Psoas muscle (tissue), 8 donors: Measurements from ENCODE around the gene KCNE2. TPM values are rescaled to one million over a fixed set of nuclear protein-coding genes. Genes with fewer than 3 reads are reported as not detected.

Experiments
- ATAC-seq, 4 donors: fragments of 200-7000 bp; cut with Tn5 transposase; one replicate each; pipeline ENCODE4 v1.9.1; 2020; ENCODE audit warnings: moderate library complexity in 3 of 4, mild to moderate bottlenecking in 2 of 4
- DNase-seq, 2 donors: peaks; one replicate each; pipeline ENCODE4 v3.0.0-alpha.2; 2020
- H3K27ac ChIP-seq: fragments of 200-600 bp; one replicate; pipeline ENCODE4 v1.8.0; 2022
- H3K27me3 ChIP-seq, 3 donors: fragments of 200-600 bp in 1 of 3; one replicate each; pipeline versions ENCODE4 v1.6.1 to v1.8.0; 2013 to 2022; ENCODE audit warnings: low read length in 2 of 3, mild to moderate bottlenecking in 2 of 3, moderate library complexity in 1 of 3; ENCODE audit not compliant: insufficient read depth in 3 of 3
- H3K36me3 ChIP-seq, 2 donors: fragments of 200-600 bp in 1 of 2; one replicate each; pipeline versions ENCODE4 v1.6.1 to v1.8.0; 2013 to 2022; ENCODE audit warnings: low read depth in 1 of 2, mild to moderate bottlenecking in 1 of 2, moderate library complexity in 1 of 2; ENCODE audit not compliant: insufficient read depth in 1 of 2
- H3K4me1 ChIP-seq: fragments of 200-600 bp; one replicate; pipeline ENCODE4 v1.8.0; 2022
- H3K4me3 ChIP-seq: fragments of 200-600 bp; one replicate; pipeline ENCODE4 v1.8.0; 2022; ENCODE audit warnings: mild to moderate bottlenecking
- H3K9me3 ChIP-seq: fragments of 200-600 bp; one replicate; pipeline ENCODE4 v1.8.0; 2022
- WGBS, 3 donors: extraction: QIAGEN DNeasy Blood & Tissue Kit; methylation state at CpG; one replicate each; pipeline versions ENCODE4 v1.1.6 to v1.1.7; 2013; 5-methylcytosine and 5-hydroxymethylcytosine counted together
- intact Hi-C, 2 donors: fragments of 100-400 bp; cut with DNase I; formaldehyde crosslinking; loops; one replicate each; pipeline versions ENCODE4 v1.11.0 to v1.14.2; 2022
- polyA plus RNA-seq, 3 donors: library from polyadenylated mRNA; stranded (reverse); fragments of 200-250 nt; gene quantifications; one replicate each; pipeline ENCODE4 v1.2.3, GENCODE V29; 2013
- total RNA-seq, 4 donors: library from RNA; stranded (reverse); fragmentation: NEBNext Ultra II Directional in 2 of 4; extraction: Animal tissue kit (Norgen Biotek cat#: 25700) in 2 of 4; gene quantifications; one replicate each; pipeline versions ENCODE4 v1.2.1 to v1.2.4, GENCODE V29; 2021 to 2023
- TF ChIP-seq, protein P1 (sequence below): fragments of 200-600 bp; IDR thresholded peaks from one replicate; pipeline ENCODE4 v1.8.0; 2022; ENCODE audit warnings: antibody characterized with exemption
- donor health status: healthy with polysubstance abuse.
- donor health status: DM: no; HTN: no; CAD: no; lungs with moderate emphysema.
- donor health status: Bipolar disorder and iron deficiency.
- donor health status: healthy.
- donor health status: DM: yes; HTN: yes; CAD: no.
- donor health status: DM: no; HTN: no; CAD: no.
- donor health status: DM: no; HTN: no; CAD: no.
- donor health status: DM: yes; HTN: yes; CAD: no.

KCNE2 gene
- total and polyA plus RNA-seq, 7 donors, result 0.12 to 0.95 (median 0.41) TPM; not detected in 1

DNA sequence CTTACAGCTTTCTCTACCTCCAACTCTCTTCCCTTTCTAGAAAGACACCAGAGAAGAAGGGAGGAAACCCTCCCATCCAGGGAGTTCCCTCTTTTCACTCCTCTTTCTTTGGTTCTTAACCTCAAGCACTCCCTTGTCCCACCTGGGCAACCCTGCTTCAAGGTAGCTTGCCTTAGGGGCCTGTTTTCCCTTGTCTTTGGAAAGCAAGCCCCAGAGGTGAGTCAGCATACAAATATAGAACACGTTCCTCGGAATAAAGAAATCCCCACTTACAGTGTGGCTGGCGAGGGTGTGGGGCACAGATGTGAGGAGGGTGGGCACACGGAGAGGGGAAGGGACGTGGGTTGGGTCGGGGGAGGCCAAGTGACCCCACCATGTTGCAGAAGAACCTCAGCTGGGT lies 26.1 kb upstream of the KCNE2 start:
- Histone ChIP-seq H3K36me3 (no peaks in the 10 kb centered on the region), H3K4me3 (no peak overlapping the region), H3K4me1 (peaks cover 8% of the 10 kb centered on the region), H3K27ac (no peak overlapping the region), H3K27me3 (no peaks in the 10 kb centered on the region), H3K9me3 (no peaks in the 10 kb centered on the region)
- peak; percentile 71 to 83 (median 82) for ATAC-seq
- TF ChIP-seq, protein P1, sequence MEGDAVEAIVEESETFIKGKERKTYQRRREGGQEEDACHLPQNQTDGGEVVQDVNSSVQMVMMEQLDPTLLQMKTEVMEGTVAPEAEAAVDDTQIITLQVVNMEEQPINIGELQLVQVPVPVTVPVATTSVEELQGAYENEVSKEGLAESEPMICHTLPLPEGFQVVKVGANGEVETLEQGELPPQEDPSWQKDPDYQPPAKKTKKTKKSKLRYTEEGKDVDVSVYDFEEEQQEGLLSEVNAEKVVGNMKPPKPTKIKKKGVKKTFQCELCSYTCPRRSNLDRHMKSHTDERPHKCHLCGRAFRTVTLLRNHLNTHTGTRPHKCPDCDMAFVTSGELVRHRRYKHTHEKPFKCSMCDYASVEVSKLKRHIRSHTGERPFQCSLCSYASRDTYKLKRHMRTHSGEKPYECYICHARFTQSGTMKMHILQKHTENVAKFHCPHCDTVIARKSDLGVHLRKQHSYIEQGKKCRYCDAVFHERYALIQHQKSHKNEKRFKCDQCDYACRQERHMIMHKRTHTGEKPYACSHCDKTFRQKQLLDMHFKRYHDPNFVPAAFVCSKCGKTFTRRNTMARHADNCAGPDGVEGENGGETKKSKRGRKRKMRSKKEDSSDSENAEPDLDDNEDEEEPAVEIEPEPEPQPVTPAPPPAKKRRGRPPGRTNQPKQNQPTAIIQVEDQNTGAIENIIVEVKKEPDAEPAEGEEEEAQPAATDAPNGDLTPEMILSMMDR, result no peak
- intact Hi-C loops, result no loop called here
- 47 to 54% (median 53%) methylated on average over 6 of the region's 6 CpGs for WGBS, 3 donors
- DNase-seq, result no peak

DNA sequence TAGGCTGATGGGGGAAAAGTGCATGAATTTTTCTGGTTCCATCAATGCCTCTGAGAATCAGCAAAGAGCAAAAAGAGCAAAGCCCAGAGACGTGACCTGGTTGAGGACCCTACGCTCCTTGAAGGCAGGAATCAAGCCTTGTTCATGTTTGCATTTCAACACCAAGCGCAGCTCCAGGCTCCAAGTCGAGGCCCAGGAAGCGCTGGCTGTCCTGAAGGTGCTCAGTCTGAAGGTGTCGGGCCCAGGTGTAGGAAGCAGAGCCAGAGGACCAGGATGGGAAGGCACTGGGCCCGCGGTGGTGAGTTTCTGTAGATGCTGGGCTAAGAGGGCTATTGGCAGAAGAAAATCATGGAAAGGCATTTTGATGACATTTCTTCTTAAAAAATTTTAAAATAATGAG lies 25.6 kb upstream of the KCNE2 start:
- ATAC-seq, result no peak
- Histone ChIP-seq H3K27me3 (no peaks in the 10 kb centered on the region), H3K4me3 (no peak overlapping the region), H3K36me3 (no peaks in the 10 kb centered on the region), H3K27ac (no peak overlapping the region), H3K9me3 (no peaks in the 10 kb centered on the region), H3K4me1 (peaks cover 8% of the 10 kb centered on the region)
- TF ChIP-seq, protein P1, result no peak
- intact Hi-C loops, result no loop called here
- 95% methylated on average over 8 of the region's 8 CpGs for WGBS, 3 donors
- no peak for DNase-seq

DNA sequence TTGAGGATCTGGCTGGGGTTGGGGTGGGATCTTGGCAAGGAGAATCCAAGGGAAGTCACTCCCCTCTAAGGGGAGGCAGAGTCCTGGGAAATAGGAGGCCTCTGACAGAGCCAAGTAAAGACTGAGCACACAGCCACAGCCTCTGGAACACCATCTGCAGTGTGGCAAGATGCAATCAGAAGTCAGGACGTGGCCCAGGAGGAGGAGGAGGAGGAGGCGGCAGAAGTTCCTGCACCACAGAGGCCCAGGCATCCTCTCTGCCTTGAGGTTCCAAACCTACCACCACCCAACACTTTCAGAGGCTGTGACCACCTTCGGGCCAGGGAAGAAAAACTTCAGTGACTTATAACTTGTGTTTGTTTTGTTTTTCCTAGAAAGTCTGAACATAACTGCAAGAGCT lies 23.7 kb upstream of the KCNE2 start:
- intact Hi-C loops, result loop anchor here in 1 of 2 donors (5.0 kb wide), 1 partner anchor 403 kb away; no protein-coding TSS in a partner anchor
- Histone ChIP-seq H3K27me3 (no peaks in the 10 kb centered on the region), H3K4me1 (peaks cover 8% of the 10 kb centered on the region), H3K4me3 (no peak overlapping the region), H3K36me3 (no peaks in the 10 kb centered on the region), H3K27ac (no peak overlapping the region), H3K9me3 (no peaks in the 10 kb centered on the region)
- no peak for ATAC-seq
- no peak for DNase-seq
- 78 to 98% (median 84%) methylated on average over 3 of the region's 3 CpGs for WGBS, 3 donors
- TF ChIP-seq, protein P1, result no peak

DNA sequence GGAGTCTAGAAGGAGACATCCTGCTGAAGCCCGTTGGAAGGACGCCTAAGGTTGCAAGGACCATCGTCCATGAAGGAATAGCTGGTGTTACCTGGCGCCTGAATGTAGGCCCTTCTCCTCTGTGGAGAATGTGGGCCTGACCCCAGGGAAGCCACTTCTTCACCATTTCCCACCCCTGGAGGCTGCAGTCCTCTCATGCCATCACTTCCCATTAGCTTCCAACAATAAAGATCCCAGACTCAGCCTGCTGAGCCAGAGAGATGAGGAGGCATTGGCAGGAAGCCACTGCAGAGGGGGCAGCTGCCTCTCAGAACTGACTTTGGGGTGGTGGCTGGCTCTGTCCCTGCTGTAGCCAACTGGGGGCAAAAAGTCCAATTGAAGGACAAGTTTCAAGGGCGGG lies 21.3 kb upstream of the KCNE2 start:
- no peak for ATAC-seq
- intact Hi-C loops, result loop anchor here in 1 of 2 donors (5.0 kb wide), 1 partner anchor 405 kb away; no protein-coding TSS in a partner anchor

More for the DNA sequence above, 21.3 kb upstream of the KCNE2 start:
- Histone ChIP-seq H3K27ac (no peak overlapping the region), H3K4me1 (peaks cover 17% of the 10 kb centered on the region), H3K27me3 (no peaks in the 10 kb centered on the region), H3K9me3 (no peaks in the 10 kb centered on the region), H3K36me3 (no peaks in the 10 kb centered on the region), H3K4me3 (no peak overlapping the region)
- WGBS, 3 donors, result 83 to 86% (median 85%) methylated on average over 5 of the region's 5 CpGs
- DNase-seq, result no peak
- TF ChIP-seq, protein P1, result no peak
